Adrenal gland (tissue), 5 donors: ENCODE measurements around the gene ZNF230.

ENCODE experiments used
- CTCF ChIP-seq, 6 experiments: fragments of 450-650 bp in 4 of 6; fragments of 200-600 bp in 2 of 6; sonication (generic) in 1 of 6; IDR thresholded peaks; 1 replicate in 5 of 6; 2 replicates in 1 of 6; pipeline versions ENCODE4 v1.5.1 to v1.8.0; 2016 to 2021; ENCODE audit warnings: antibody characterized with exemption in 6 of 6, mild to moderate bottlenecking in 2 of 6, moderate library complexity in 1 of 6
- POLR2A ChIP-seq, 2 donors: fragments of 450-650 bp; IDR thresholded peaks; one replicate each; pipeline ENCODE4 v1.6.1; 2017; ENCODE audit warnings: antibody characterized with exemption in 2 of 2, mild to moderate bottlenecking in 2 of 2, moderate library complexity in 1 of 2
- donor health status: DM: no; HTN: no; CAD: no.

GRCh38 chr19:44024900-44025216 lies 22.1 kb downstream of the ZNF230 start:
- TF ChIP-seq CTCF (IDR thresholded peaks at IDR 0.05) (no peak), POLR2A (IDR thresholded peaks at IDR 0.05) (no peak)
